NAMALWA (cell line): Measurements from ENCODE around the gene THAP8.
A peak's percentile ranks its signal among the peaks of the same experiment; 100 is the strongest.

Experiments used
- DNase-seq: peaks from one replicate; pipeline ENCODE4 v3.0.0-alpha.2; 2015; ENCODE audit warnings: low spot score

The THAP8 gene

DNA sequence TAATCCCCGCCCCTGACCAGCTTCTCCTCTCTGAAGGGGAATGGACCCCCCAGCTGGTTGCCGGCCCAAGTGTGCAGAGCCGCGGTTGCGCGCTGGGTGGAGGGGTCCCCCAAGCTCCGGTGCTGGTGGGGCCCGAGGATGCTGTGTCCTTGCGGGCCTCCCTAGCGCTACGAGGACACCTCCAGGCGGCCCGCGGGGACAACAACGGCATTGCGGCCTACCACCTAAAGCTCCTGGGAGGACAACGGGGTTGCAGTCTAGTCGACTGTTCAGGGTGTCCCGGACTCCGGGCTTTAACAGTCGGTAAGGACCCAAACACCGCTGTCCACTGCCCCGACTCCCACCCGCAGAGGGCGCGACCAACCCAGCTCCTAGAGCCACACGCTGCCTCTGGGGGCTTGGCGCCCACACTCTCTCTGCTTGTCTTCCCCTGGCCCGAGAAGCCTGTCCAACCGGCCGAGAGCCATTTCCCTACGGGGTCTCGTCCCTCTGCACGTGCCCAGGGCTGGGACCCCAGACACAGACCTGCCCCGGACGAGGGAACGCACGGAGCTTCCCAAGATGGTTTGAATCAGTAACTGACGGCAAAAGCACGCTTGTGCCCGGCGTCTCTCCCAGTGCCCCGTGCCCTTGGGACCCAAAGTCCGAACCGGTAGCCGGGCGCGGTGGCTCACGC lies 60.0 kb downstream of the THAP8 start:
- DNase-seq: no peak

DNA sequence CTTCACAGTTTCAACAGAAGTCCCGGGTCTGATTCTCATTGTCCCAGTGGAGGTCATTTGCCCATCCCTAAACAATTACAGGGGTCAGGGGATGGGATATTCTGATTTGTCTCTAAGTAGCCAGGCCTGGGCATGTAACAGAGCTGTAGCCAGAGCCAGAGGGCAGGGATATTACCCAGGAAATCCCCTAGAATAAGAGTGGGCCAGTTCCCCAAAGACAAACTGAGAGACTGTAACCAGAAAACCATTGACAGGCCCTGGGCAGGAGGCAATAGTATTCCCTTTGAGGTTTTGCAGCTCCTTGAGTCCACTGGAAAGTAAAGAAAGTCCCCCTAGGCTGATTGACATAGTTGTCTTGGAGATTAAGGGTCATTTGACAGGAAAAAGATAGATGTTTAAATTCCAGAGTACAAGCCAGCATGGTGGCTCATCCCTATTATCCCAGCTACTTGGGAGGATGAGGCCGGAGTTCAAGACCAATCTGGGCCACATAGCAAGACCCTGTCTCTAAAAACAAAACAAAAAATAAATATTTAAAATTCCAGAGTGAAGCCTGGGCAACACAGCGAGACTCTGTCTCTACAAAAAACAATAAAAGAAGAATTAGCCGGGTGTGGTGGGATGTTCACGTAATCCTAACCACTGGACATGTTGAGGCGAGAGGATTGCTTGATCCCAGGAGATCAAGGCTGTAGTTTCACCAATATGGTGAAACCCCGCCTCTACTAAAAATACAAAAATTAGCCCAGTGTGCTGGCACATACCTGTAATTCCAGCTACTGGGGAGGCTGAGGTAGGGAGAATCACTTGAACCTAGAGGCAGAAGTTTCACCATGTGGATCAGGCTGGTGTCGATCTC lies 60.9 kb downstream of the THAP8 start:
- DNase-seq: no peak

DNA sequence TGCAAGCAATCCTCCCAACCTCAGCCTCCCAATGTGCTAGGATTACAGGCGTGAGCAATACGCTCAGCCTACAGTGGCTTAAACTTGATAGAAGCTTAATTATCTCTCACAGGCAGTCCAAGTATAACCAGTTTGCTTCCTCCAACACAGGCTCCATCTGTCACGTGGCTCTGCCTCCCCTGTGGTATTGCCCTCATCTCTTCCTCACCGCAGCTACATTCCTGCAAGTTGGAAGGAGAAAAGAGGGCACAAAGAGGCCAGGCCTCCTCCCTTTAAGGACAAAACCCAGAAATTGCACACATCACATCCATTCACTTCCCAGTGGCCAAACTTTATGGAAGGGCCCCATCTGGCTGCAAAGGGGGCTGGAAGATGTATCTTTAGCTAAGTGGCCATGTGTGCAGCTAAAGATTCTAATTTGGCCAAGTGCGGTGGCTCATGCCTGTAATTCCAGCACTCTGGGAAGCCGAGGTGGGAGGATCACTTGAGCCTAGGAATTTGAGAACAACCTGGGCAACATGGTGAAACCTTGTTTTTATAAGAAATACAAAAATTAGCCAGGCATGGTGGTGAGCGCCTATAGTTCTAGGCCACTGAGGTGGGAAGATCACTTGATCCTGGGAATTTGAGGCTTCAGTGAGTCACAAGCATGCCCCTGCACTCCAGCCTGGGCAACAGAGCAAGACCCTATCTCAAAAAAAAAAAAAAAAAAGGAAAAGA lies 62.2 kb downstream of the THAP8 start:
- no peak for DNase-seq

DNA sequence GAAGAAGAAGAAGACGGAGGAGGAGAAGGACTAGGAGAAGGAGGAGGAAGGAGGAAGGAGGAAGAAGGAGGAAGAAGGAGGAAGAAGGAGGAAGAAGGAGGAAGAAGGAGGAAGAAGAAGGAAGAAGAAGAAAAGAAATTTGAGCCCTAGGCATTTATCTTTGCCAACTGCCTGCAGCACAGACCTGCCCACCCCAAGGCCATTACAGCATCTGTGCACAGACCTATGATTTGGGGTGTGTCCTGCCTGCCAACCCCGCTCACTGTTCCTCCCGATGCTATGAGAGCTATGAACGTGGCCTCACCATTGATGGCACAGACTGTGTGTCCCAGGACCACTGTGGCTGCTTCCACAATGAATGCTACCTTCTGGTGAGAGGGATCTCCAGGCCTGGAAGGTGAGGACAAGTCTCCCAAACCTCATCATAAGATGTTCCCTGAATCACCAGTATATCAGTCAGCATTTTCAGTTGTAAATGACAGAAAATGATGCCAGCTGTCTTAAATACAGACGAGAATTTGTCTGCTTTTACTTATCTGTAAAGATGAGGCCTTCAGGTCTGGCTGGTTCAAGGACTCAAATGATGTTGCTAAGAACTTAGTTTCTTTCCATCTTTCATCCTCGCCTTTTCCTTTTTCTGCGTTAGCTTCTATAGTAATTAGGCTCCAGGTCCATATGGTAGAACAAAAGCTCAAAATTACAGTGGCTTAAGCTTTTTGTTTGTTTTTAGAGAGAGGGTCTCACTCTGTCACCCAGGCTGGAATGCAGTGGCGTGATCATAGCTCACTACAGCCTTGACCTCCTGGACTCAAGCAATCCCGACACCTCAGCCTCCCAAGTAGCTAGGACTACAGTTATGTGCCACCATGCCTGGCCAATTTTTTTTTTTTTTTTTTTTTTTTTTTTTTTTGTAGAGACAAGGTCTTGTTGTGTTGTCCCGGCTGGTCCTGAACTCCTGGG lies 63.0 kb downstream of the THAP8 start:
- no peak for DNase-seq

DNA sequence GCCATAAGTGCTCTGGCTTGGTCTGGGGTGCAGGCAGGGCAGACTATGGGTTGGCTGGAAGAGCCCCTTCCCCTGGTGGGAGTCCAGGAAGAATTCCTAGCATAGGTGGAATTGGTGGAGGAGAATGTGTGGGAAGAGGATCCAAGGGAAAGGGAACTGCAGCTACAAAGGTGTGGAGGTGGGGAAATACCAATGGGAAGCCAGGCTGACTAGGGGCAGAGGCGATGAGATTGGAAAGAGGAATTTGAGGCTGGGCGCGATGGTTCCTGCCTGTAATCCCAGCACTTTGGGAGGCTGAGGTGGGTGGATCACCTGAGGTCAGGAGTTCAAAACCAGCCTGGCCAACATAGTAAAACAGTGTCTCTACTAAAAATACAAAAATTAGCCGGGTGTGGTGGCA lies 63.9 kb downstream of the THAP8 start:
- DNase-seq: no peak

DNA sequence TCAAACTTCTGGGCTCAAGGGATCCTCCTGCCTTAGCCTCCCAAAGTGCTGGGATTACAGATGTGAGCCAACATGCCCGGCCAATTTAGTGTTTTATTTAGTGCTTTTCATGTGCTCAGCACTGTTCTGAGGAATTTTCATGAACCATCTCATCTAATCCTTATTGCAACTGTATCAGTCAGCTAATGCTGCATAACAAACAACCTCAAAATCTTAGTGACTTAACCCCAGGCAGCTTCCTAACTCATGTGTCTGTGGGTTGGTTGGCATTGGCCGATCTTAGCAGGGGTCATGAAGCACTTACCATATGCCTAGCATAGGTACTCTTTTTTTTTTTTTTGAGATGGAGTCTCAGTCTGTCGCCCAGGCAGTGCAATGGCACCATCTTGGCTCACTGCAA lies 65.3 kb downstream of the THAP8 start:
- DNase-seq: no peak

DNA sequence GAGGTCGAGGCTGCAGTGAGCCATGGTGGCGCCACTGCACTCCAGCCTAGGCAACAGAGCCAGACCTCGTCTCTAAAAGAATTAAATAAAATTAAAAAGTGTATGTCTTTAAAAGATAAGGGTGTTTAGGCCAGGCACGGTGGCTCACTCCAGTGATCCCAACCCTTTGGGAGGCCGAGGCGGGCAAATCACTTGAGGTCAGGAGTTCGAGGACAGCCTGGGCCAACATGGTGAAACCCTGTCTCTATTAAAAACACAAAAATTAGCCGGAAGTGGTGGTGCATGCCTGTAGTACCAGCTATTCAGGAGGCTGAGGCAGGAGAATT lies 66.6 kb downstream of the THAP8 start:
- no peak for DNase-seq

DNA sequence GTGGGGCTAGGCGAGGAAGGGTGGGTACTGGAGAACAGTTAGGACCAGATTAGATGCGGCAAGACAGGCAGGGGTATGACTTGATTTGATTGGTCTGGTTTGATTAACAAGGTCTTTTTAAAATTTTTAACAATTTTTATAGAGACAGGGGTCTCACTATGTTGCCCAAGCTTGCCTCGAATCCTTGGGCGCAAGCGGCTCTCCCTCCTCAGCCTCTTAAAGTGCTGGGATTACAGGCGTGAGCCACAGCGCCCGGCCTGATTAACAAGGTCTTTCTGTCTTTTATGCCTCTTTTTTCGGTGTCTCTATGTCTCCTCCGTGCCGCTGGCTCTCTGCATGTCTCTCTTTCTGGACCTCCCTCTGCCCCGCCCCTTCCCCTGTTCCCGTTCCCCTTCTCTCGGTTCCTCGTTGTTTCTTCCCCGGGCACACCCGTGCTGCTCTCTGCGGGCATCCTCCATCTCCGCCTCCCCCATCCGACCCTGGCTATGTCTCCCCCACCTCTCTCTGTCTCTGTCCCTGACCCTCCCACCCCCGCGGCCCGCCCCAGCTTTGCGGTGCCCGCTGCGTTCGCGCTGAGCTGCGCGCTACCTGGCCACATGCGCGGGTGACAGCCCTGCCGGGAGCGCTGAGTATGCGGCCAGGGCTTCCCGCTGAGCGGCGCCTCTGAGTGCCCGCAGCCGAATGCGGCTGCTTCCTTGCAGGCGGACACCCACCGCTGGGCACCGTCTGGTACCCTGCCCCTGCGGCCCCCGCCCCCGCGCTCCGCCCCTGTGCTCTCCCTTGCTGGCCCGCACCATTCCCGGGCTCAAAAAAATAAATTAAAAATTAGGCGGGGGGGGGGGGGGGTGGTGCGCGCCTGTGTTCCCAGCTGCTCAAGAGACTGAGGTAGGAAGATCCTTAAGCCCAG lies 67.2 kb downstream of the THAP8 start:
- peak; percentile 51 for DNase-seq

DNA sequence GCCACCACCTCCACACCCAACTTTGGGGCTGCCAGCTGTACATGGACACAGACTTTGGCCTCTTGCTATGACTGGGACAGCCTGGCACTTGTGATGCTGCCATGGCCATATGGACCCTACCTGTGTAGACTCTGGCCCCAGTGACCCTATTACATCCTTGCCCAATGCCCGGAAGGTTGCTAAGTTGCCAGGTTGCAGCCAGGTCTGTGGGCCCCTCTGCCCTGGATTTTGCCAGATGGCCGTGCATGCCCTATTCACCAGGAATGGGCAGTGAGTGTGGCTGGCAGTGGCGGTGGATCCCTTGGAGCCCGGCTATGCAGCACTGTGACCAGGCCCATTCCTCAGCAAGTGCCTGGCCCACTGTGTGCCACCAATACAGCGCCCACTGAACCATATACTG lies 68.0 kb downstream of the THAP8 start:
- DNase-seq: no peak
